Measurements from ENCODE around the gene ALAS1.

The ALAS1 gene

GRCh38 chr3:52200981-52201679 is 3.2 kb downstream of the ALAS1 start:
- no peak for DNase-seq

- DNase-seq, result peak in 3 of 14 donors; percentile 23 to 96 (median 29)
Observed at GRCh38 chr3:52202384-52203077, 4.6 kb downstream of the ALAS1 start.

- DNase-seq, result no peak
Observed at GRCh38 chr3:52203701-52204100, 5.7 kb downstream of the ALAS1 start.

GRCh38 chr3:52204337-52205073 is 6.5 kb downstream of the ALAS1 start:
- DNase-seq, result peak in 1 of 14 donors; percentile 33

- DNase-seq, result peak in 1 of 14 donors; percentile 88
Observed at GRCh38 chr3:52205727-52206372, 7.9 kb downstream of the ALAS1 start.

GRCh38 chr3:52208556-52208955 is 10.6 kb downstream of the ALAS1 start:
- no peak for DNase-seq

- no peak for DNase-seq
Observed at GRCh38 chr3:52210037-52210436, 12.1 kb downstream of the ALAS1 start.

GRCh38 chr3:52210550-52211046 is 12.6 kb downstream of the ALAS1 start:
- DNase-seq, result no peak

- DNase-seq, result no peak
Observed at GRCh38 chr3:52211268-52211891, 13.4 kb downstream of the ALAS1 start.

GRCh38 chr3:52213005-52213404 is 15.0 kb downstream of the ALAS1 start:
- DNase-seq, result no peak

GRCh38 chr3:52213901-52214300 is 15.9 kb downstream of the ALAS1 start:
- no peak for DNase-seq

GRCh38 chr3:52215351-52215750 is 17.4 kb downstream of the ALAS1 start:
- no peak for DNase-seq

- no peak for DNase-seq
Observed at GRCh38 chr3:52216585-52217408, 18.8 kb downstream of the ALAS1 start.

GRCh38 chr3:52217409-52217805 is 19.4 kb downstream of the ALAS1 start:
- no peak for DNase-seq

- DNase-seq, result no peak
Observed at GRCh38 chr3:52218026-52218425, 20.1 kb downstream of the ALAS1 start.

GRCh38 chr3:52218454-52218853 is 20.5 kb downstream of the ALAS1 start:
- DNase-seq, result peak in 1 of 14 donors; percentile 83

GRCh38 chr3:52218937-52219650 is 21.1 kb downstream of the ALAS1 start:
- DNase-seq, result peak in 1 of 14 donors; percentile 29

GRCh38 chr3:52220380-52221026 is 22.5 kb downstream of the ALAS1 start:
- peak; percentile 18 to 88 (median 60) for DNase-seq

- DNase-seq, result no peak
Observed at GRCh38 chr3:52221141-52221562, 23.2 kb downstream of the ALAS1 start.

All from C1 segment of cervical spinal cord (tissue), 14 donors.